Esophagus (tissue), 2 donors: ENCODE results near the gene SULT1E1. TPM values are rescaled to one million over a fixed set of nuclear protein-coding genes. Genes with fewer than 3 reads are reported as not detected.
"Not testable (repeated sequence)": the region's sequence is repeated elsewhere in the genome, so short reads cannot be mapped to it uniquely, and the experiment has no call there.

Experiments used
- H3K27ac ChIP-seq, 2 donors: one replicate each; pipeline ENCODE4 v1.5.1; 2013; ENCODE audit warnings: low read depth in 2 of 2, mild to moderate bottlenecking in 2 of 2, inconsistent platforms in 1 of 2, low read length in 1 of 2, moderate library complexity in 1 of 2
- H3K27me3 ChIP-seq, 2 donors: one replicate each; pipeline ENCODE4 v1.6.1; 2013; ENCODE audit warnings: low read length in 2 of 2, control low read depth in 1 of 2, mild to moderate bottlenecking in 1 of 2; ENCODE audit not compliant: insufficient read depth in 2 of 2, control insufficient read depth in 1 of 2
- H3K36me3 ChIP-seq, 2 donors: one replicate each; pipeline ENCODE4 v1.6.1; 2013; ENCODE audit warnings: low read length in 1 of 2; ENCODE audit not compliant: control insufficient read depth in 2 of 2, insufficient read depth in 2 of 2
- H3K4me1 ChIP-seq, 2 donors: one replicate each; pipeline ENCODE4 v1.6.1; 2013; ENCODE audit warnings: low read length in 1 of 2; ENCODE audit not compliant: control insufficient read depth in 2 of 2, insufficient read depth in 2 of 2
- H3K4me3 ChIP-seq, 2 donors: one replicate each; pipeline ENCODE4 v1.5.1; 2013; ENCODE audit warnings: low read length in 2 of 2, mild to moderate bottlenecking in 2 of 2, low read depth in 1 of 2, moderate library complexity in 1 of 2
- H3K9me3 ChIP-seq, 2 donors: one replicate each; pipeline ENCODE4 v1.6.1; 2013; ENCODE audit warnings: mild to moderate bottlenecking in 2 of 2, low read depth in 1 of 2, low read length in 1 of 2, moderate library complexity in 1 of 2; ENCODE audit not compliant: control insufficient read depth in 2 of 2, insufficient read depth in 1 of 2
- WGBS, 2 donors: extraction: QIAGEN DNeasy Blood & Tissue Kit; methylation state at CpG; one replicate each; pipeline ENCODE4 v1.1.7; 2013; 5-methylcytosine and 5-hydroxymethylcytosine counted together
- polyA plus RNA-seq, 2 donors: library from polyadenylated mRNA; stranded (reverse); fragments of 200-250 nt; gene quantifications; one replicate each; pipeline ENCODE4 v1.2.3, GENCODE V29; 2013
- donor health status: healthy with polysubstance abuse.
- donor health status: Bipolar disorder and iron deficiency.

The SULT1E1 gene
- polyA plus RNA-seq, 2 donors, result 0.10 to 0.35 TPM

- no peaks in the 10 kb centered on the region for H3K27me3 ChIP-seq
- peaks cover 0 to 9% of the 10 kb centered on the region in 2 donors for H3K4me1 ChIP-seq
- WGBS, 2 donors, result 71 to 75% methylated on average over 5 of the region's 5 CpGs
- H3K9me3 ChIP-seq, result no peaks in the 10 kb centered on the region
- H3K27ac ChIP-seq, result no peak overlapping the region
- no peaks in the 10 kb centered on the region for H3K36me3 ChIP-seq
- no peak overlapping the region for H3K4me3 ChIP-seq
Observed at GRCh38 chr4:69831270-69831627, 28.7 kb downstream of the SULT1E1 start.

GRCh38 chr4:69830560-69831269, 29.2 kb downstream of the SULT1E1 start:
- Histone ChIP-seq H3K4me1 (peaks cover 0 to 9% of the 10 kb centered on the region in 2 donors), H3K27me3 (no peaks in the 10 kb centered on the region), H3K4me3 (no peak overlapping the region), H3K36me3 (no peaks in the 10 kb centered on the region), H3K27ac (peak overlapping the region; percentile 37 to 81), H3K9me3 (no peaks in the 10 kb centered on the region)
- WGBS, 2 donors, result 45 to 55% methylated on average over 6 of the region's 6 CpGs

- peaks cover 0 to 9% of the 10 kb centered on the region in 2 donors for H3K4me1 ChIP-seq
- WGBS, 2 donors, result 61 to 67% methylated on average over 2 of the region's 2 CpGs
Observed at GRCh38 chr4:69830192-69830559, 29.8 kb downstream of the SULT1E1 start.

GRCh38 chr4:69829678-69830077, 30.3 kb downstream of the SULT1E1 start:
- H3K4me1 ChIP-seq, result peaks cover 0 to 9% of the 10 kb centered on the region in 2 donors
- H3K36me3 ChIP-seq, result no peaks in the 10 kb centered on the region
- H3K27me3 ChIP-seq, result no peaks in the 10 kb centered on the region
- H3K9me3 ChIP-seq, result no peaks in the 10 kb centered on the region
- 88 to 90% methylated on average over 2 of the region's 2 CpGs for WGBS, 2 donors
- no peak overlapping the region for H3K27ac ChIP-seq
- H3K4me3 ChIP-seq, result no peak overlapping the region

More at GRCh38 chr4:69830192-69830559, 29.8 kb downstream of the SULT1E1 start:
- Histone ChIP-seq H3K27me3 (no peaks in the 10 kb centered on the region), H3K36me3 (no peaks in the 10 kb centered on the region), H3K9me3 (no peaks in the 10 kb centered on the region), H3K27ac (no peak overlapping the region), H3K4me3 (no peak overlapping the region)

GRCh38 chr4:69828828-69829227, 31.1 kb downstream of the SULT1E1 start:
- 63 to 71% methylated on average over 3 of the region's 3 CpGs for WGBS, 2 donors
- no peaks in the 10 kb centered on the region for H3K36me3 ChIP-seq
- no peaks in the 10 kb centered on the region for H3K9me3 ChIP-seq
- no peak overlapping the region for H3K4me3 ChIP-seq
- peaks cover 0 to 9% of the 10 kb centered on the region in 2 donors for H3K4me1 ChIP-seq
- H3K27ac ChIP-seq, result no peak overlapping the region
- H3K27me3 ChIP-seq, result no peaks in the 10 kb centered on the region

- not testable (repeated sequence) for H3K4me1 ChIP-seq
Observed at GRCh38 chr4:69825056-69825455, 34.9 kb downstream of the SULT1E1 start.

GRCh38 chr4:69823481-69824186, 36.3 kb downstream of the SULT1E1 start:
- Histone ChIP-seq H3K36me3 (no peaks in the 10 kb centered on the region), H3K27ac (no peak overlapping the region)
- WGBS, 2 donors, result 53 to 67% methylated on average over 8 of the region's 8 CpGs

More at GRCh38 chr4:69825056-69825455, 34.9 kb downstream of the SULT1E1 start:
- H3K9me3 ChIP-seq, H3K27me3 ChIP-seq, H3K4me3 ChIP-seq, H3K27ac ChIP-seq, H3K36me3 ChIP-seq: not testable (repeated sequence)
- WGBS, 2 donors, result 71 to 73% methylated on average over 8 of the region's 8 CpGs

GRCh38 chr4:69823048-69823447, 36.9 kb downstream of the SULT1E1 start:
- Histone ChIP-seq H3K36me3 (no peaks in the 10 kb centered on the region), H3K27me3 (no peaks in the 10 kb centered on the region), H3K9me3 (no peaks in the 10 kb centered on the region), H3K27ac (no peak overlapping the region), H3K4me3 (no peak overlapping the region), H3K4me1 (no peaks in the 10 kb centered on the region)
- WGBS, 2 donors, result 69 to 78% methylated on average over 4 of the region's 4 CpGs

More at GRCh38 chr4:69823481-69824186, 36.3 kb downstream of the SULT1E1 start:
- Histone ChIP-seq H3K4me3 (no peak overlapping the region), H3K4me1 (no peaks in the 10 kb centered on the region), H3K27me3 (no peaks in the 10 kb centered on the region), H3K9me3 (no peaks in the 10 kb centered on the region)

GRCh38 chr4:69822198-69822597, 37.7 kb downstream of the SULT1E1 start:
- 89 to 92% methylated on average over 5 of the region's 5 CpGs for WGBS, 2 donors
- Histone ChIP-seq H3K27ac (no peak overlapping the region), H3K27me3 (no peaks in the 10 kb centered on the region), H3K9me3 (no peaks in the 10 kb centered on the region), H3K4me1 (no peaks in the 10 kb centered on the region), H3K36me3 (no peaks in the 10 kb centered on the region), H3K4me3 (no peak overlapping the region)
